ENCODE data around the gene ZNF407.

The ZNF407 gene

DNA sequence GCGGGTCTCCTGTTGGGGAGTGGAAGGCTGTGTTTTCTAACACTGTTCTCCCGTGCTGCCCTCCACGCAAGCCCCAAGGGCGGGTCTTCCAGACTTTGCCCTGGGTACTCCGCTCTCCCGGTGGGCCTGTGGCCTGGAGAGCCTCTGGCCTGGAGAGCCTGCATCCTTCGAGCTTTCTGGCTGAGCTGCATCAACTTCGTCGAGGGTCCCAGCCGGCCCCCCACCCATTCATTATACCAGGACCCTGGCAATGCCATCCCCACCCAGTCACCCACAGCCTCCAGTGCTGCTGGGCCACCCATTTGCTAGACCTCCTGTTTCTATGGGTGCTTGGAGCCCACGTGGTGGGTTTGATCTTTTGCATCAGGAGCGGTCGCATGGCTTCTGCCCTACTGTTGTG is 509.1 kb downstream of the ZNF407 start:
- DNase-seq (ENCODE audit: insufficient read length, low spot score) (no peak), FAIRE-seq (no peak)
- no peak for TF ChIP-seq POLR2A (IDR thresholded peaks at IDR 0.05; ENCODE audit: low read depth, low read length)

DNA sequence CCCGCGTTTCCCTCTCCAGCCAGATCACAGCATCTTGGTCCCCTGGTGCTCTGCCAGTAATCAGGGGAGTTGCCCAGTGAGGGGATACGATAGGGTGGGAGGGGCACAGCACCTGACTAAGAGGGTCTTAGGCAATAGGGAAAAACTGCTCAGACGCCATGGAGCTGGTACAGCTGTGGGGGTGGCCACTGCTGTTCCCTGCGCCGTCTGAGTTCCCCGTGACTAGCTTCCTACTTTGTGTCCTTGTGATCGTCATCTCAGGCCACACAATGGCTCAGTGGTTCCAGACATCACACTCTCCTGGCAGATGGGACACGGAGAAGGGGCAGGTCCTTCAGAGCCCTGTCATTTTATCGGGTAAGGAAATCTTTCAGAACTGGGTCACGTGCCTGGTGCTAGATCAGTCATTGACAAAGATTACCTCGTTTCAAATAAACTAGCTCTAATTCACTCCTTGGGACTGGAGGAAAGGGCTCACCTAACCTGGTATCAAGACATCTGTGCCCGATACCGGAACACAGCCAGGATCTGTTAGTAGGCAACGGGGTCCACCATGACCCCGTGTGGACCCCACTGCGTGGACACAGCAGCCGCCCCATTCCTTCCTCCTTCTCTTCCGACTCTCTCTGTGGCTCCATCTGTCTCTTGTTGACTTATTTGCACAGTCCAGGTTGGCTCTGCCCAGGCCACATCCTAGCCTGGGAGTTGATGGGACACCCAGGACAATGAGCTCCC is 509.7 kb downstream of the ZNF407 start:
- DNase-seq (ENCODE audit: insufficient read length, low spot score) = no peak
- TF ChIP-seq POLR2A (IDR thresholded peaks at IDR 0.05; ENCODE audit: low read depth, low read length) = no peak
- no peak for FAIRE-seq

DNA sequence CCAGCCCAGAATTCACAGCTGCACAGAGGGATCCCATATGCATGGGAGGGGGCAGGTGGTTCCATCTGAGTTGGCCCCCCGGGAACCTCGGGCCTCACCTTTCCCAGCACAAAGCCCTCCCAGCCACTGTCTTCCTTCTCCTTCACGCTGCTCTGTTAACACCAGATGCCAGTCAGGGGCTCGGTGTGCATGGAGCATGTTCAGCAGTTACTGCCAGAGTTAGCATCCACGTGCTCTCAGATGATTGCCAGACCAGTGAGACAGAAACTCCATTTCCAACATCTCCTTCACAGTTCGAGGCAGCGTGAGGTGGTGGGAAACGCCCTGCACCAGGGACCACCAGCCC is 510.2 kb downstream of the ZNF407 start:
- DNase-seq (ENCODE audit: insufficient read length, low spot score) (no peak), FAIRE-seq (no peak)

DNA sequence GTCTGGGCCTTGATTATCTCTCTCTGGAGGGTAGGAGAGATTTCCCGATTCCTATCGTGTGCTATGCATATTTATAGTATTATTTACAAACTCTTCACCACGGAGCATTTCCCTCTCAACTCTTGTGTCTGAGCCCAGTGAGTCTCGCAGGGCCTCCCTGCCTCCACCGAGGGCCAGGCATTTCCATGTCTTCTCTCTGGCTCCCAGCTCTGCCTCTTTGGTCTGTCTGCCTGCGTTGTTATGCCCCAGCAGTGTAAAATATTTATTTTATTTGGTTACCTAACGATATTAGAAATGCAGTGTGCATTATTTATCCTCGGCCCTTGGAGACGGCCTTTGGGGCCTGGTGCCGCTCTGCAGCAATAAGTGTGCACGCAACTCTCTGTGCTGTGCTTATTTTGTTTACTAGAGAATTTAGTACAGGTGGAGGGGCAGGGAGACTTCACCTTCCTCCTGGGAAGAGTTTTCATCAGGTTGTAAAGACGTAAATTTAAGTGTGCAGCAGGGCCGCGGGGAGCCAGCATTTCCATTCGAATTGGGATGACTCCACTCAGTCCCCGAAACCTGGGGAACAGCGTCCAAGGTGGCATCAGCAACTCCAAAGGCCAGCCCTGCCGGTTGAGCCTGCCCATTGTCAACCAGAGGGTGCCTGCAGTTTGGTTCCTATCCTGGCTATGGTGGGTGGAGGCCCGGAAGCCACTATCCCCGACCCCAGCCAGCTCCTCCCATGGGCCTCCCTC is 511.1 kb downstream of the ZNF407 start:
- no peak for DNase-seq (ENCODE audit: insufficient read length, low spot score)
- no peak for FAIRE-seq
- TF ChIP-seq POLR2A (IDR thresholded peaks at IDR 0.05; ENCODE audit: low read depth, low read length) = no peak

More for the DNA sequence above, 510.2 kb downstream of the ZNF407 start:
- no peak for TF ChIP-seq POLR2A (IDR thresholded peaks at IDR 0.05; ENCODE audit: low read depth, low read length)

DNA sequence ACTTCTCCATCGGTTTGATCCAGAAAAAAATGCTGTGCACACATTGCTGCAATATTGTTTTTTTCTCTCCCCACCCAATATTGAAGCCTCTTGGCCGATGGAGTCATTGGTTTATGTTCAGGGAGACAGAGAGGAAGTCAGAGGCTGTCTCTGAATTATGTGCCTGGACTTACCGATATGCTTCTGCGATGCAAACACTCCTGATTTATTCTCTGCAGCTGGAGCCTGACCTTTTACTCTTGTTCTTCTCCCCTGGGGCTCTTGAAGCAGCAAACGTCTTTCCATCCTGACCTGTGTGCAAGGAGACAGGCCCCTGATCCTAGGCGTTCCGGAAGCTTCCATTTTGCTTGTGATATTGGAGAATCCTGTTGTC is 511.6 kb downstream of the ZNF407 start:
- DNase-seq (ENCODE audit: insufficient read length, low spot score) = no peak
- TF ChIP-seq POLR2A (IDR thresholded peaks at IDR 0.05; ENCODE audit: low read depth, low read length) = no peak
- FAIRE-seq = no peak

DNA sequence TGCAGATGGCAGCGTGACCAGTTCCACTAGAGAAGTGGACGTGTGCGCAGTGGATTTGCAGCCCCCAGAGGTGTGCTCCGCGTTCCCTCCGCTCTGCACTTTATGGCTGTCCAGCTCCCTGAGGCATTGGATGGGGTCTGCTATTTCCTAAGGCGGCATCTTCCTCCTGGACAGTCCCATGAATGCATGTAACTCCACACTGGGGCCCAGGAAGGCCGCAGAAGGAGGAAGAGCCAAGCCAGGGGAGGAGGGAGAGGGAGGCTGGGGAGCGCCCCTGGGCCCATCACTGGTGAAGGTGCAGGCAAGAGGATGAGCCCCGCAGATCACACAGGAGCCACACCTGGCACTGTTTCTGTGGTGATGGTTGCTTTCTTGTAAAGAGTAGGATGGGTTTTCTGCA is 512.1 kb downstream of the ZNF407 start:
- no peak for DNase-seq (ENCODE audit: insufficient read length, low spot score)
- no peak for TF ChIP-seq POLR2A (IDR thresholded peaks at IDR 0.05; ENCODE audit: low read depth, low read length)
- FAIRE-seq = no peak

DNA sequence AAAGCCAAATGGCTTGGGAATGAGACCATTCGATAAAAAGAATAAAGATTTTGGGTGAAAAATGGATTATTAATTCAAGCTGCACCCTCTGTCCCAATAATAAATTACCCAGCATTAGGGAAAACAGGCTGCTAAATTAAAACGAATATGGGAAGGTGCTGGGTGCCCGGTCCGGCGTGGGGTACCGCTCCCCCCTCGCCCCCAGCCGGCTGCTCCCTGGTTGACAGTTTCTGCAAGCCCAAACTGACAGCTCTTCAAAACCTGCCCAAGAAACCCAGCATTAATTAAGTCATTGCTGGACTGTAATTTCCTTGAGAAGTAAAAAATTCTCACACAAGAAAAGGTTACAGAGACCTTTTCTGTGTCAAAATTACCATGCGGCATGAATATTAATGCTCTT is 512.6 kb downstream of the ZNF407 start:
- DNase-seq (ENCODE audit: insufficient read length, low spot score) (no peak), FAIRE-seq (no peak)
- TF ChIP-seq POLR2A (IDR thresholded peaks at IDR 0.05; ENCODE audit: low read depth, low read length) = no peak

DNA sequence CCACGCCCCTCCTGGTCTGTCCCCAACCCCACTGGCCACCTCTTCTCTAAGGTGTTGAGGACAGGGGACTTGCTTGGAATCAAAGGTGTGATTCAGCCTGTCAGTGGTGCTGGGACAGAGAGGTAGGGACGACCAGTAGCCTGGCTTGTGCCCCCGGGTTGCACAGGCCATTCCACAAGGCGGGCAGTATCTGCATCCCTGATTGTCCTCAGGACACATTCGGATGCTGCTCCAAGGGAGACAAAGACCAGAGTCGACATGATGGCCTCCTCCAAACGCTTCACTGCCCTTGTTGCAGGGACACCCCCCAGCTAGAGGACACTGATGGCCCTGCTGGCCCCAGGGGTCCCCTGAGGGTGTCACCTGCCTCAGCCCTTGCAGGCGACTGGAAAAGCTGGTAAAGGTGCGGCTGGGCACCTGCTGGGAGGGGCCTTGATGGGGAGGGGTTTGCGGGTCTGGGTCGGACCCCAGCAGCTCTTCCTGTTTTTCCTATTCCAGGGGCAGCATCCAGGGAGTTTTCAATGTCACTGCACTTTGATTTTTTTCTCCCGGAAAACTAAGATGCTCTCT is 513.3 kb downstream of the ZNF407 start:
- DNase-seq (ENCODE audit: insufficient read length, low spot score) = no peak
- no peak for FAIRE-seq
- TF ChIP-seq POLR2A (IDR thresholded peaks at IDR 0.05; ENCODE audit: low read depth, low read length) = no peak

DNA sequence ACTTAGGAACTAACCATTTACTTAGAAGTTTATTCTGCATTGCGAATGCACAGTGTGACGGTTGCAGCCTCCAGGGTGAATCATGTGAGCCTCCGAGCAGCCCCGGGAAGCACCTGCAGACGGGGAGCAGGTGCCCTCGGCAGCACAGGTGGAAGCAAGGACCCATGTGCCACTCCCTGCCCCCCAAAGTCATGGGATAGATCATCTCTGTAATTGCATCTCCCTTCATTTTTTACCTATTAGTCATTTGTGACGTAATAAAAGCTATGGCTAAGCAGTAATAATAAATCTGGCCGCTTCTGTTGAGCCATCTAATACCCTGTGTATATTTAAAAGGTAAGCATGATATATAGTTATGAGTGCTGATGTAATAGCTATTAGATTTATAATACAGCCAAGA is 514.1 kb downstream of the ZNF407 start:
- FAIRE-seq (no peak), DNase-seq (ENCODE audit: insufficient read length, low spot score) (no peak)
- TF ChIP-seq POLR2A (IDR thresholded peaks at IDR 0.05; ENCODE audit: low read depth, low read length) = no peak

DNA sequence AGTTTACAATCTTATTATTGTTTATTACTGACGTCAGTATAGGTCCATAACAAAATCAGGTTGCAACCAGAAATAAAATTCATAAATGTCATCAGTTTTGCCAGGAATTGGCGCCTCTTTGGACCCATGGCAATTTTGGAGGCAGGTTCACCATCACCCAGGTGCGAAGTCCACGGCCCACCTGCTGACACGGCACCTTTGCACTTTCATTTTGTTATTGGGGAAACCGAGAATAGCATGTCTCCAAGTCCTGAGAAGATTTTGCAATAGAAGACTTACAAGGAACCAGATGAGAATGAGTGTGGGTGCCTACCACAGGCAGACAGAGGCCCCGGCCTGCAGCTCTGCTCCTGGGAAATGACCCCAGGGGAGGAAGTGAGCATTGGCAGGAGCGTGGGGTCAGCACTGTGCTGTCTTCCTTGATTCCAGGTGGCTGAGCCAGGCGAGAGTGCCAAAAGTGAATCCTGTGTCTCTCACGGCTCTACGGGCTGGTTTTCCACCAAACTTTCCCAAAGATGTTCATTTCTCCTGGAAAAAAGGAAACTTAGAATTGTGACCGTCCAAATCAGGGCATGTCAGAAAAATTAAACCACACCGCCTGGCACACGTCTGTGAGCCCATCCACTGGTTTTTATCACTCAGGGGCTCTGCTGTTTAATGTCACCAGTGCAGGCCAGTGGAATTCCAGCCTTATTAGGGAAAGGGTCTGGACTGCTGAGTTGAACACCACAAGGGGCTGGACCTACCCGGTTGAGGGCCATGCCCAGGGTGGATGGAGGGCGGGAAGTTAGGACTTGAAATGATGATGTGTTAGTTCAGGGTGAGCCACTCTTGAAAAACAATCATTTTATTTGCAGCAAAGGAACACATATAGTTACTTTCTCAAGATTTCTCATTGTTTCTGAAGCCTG is 514.8 kb downstream of the ZNF407 start:
- FAIRE-seq (no peak), DNase-seq (ENCODE audit: insufficient read length, low spot score) (no peak)
- no peak for TF ChIP-seq POLR2A (IDR thresholded peaks at IDR 0.05; ENCODE audit: low read depth, low read length)

DNA sequence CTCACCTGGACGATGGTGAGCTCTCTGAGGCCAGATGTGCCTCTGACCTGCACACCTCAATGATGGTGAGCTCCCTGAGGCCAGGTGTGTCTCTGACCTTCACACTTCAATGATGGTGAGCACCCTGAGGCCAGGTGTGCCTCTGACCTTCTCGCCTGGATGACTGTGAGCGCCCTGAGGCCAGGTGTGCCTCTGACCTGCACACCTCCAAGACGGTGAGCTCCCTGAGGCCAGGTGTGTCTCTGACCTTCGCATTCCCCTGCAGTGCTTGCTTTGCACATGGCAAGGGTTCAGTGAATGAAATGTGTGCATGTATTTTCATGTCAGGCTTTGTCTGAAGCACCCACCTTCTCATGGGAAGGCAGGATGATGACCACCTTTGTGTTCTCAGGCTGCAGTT is 515.8 kb downstream of the ZNF407 start:
- TF ChIP-seq POLR2A (IDR thresholded peaks at IDR 0.05; ENCODE audit: low read depth, low read length) = no peak
- no peak for FAIRE-seq

DNA sequence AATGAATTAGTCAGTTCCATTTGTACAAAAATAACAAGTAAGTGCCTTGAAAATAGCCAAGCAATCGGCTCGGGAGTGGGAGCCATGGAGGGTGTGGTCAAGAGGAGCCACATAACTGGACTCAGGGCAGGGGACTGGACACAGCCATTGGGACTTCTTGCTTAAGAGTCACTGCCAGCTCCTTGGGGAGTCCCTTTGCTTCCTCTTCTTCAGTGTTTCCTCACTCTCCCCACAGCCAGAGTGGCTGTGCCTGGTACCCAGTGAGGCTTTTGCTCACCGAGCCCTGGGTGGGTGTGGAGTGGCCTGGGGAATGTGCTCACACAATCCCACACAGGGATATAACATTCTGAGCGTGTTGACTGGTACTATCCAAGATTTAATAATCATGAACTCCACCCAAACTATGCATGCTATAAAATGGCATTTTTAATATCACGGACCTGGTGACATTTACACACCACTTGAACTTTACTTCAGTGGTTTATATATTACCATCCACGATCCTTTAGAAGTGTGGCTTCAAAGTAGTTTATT is 516.6 kb downstream of the ZNF407 start:
- DNase-seq (ENCODE audit: insufficient read length, low spot score) (no peak), FAIRE-seq (no peak)
- TF ChIP-seq POLR2A (IDR thresholded peaks at IDR 0.05; ENCODE audit: low read depth, low read length) = no peak

More for the DNA sequence above, 515.8 kb downstream of the ZNF407 start:
- DNase-seq (ENCODE audit: insufficient read length, low spot score) = no peak

All from H54 (cell line).